Kidney (tissue), 14 donors: Measurements from ENCODE around the gene REC8. TPM values are rescaled to one million over a fixed set of nuclear protein-coding genes. Genes with fewer than 3 reads are reported as not detected.
A peak's percentile ranks its signal among the peaks of the same experiment; 100 is the strongest.

Experiments
- DNase-seq, 5 donors: peaks; one replicate each; pipeline ENCODE4 v3.0.0-alpha.2; 2013 to 2020
- FAIRE-seq: peaks from 2 replicates; lab custom pipeline; 2012; peaks lifted over from hg19 to GRCh38; lab: Jason Lieb, UNC
- H3K27ac ChIP-seq, 2 donors: one replicate each; pipeline ENCODE4 v1.7.0; 2013; ENCODE audit warnings: low read depth in 2 of 2, low read length in 2 of 2, inconsistent platforms in 1 of 2
- H3K27me3 ChIP-seq: one replicate; pipeline ENCODE4 v1.7.1; 2013; ENCODE audit warnings: low read length, inconsistent platforms; ENCODE audit not compliant: control insufficient read depth, insufficient read depth
- H3K36me3 ChIP-seq, 3 donors: one replicate each; pipeline versions ENCODE4 v1.7.0 to v1.7.1; 2013; ENCODE audit warnings: low read length in 3 of 3, control low read depth in 1 of 3, inconsistent platforms in 1 of 3; ENCODE audit not compliant: insufficient read depth in 3 of 3, control insufficient read depth in 2 of 3
- H3K4me1 ChIP-seq, 3 donors: one replicate each; pipeline versions ENCODE4 v1.7.0 to v1.7.1; 2013; ENCODE audit warnings: low read length in 3 of 3, inconsistent platforms in 1 of 3, low read depth in 1 of 3; ENCODE audit not compliant: control insufficient read depth in 2 of 3, insufficient read depth in 2 of 3
- H3K4me3 ChIP-seq, 3 donors: one replicate each; pipeline versions ENCODE4 v1.7.0 to v1.8.1; 2013; ENCODE audit warnings: low read length in 3 of 3, control low read depth in 1 of 3, inconsistent platforms in 1 of 3
- H3K9ac ChIP-seq, 3 donors: one replicate each; pipeline versions ENCODE4 v1.7.0 to v1.7.1; 2013; ENCODE audit warnings: low read length in 3 of 3, control low read depth in 1 of 3, inconsistent platforms in 1 of 3
- H3K9me3 ChIP-seq, 3 donors: one replicate each; pipeline versions ENCODE4 v1.7.0 to v1.7.1; 2013; ENCODE audit warnings: low read length in 3 of 3, control low read depth in 1 of 3, inconsistent platforms in 1 of 3; ENCODE audit not compliant: control insufficient read depth in 2 of 3, insufficient read depth in 1 of 3
- CTCF ChIP-seq: IDR thresholded peaks from 3 replicates; pipeline ENCODE4 v1.5.1; 2012; ENCODE audit warnings: mild to moderate bottlenecking, moderate library complexity, borderline replicate concordance; ENCODE audit not compliant: insufficient read depth; ENCODE audit errors: extremely low read depth
- intact Hi-C: fragments of 100-400 bp; cut with DNase I; formaldehyde crosslinking; loops from one replicate; pipeline ENCODE4 v1.11.1; 2022
- polyA plus RNA-seq: library from polyadenylated mRNA; stranded (reverse); fragments of 350-450 nt; fragmentation: Illumina TruSeq; extraction: RNeasy Lipid Tissue Mini Kit (QIAGEN cat#74804); gene quantifications from one replicate; pipeline ENCODE4 v1.2.3, GENCODE V29; 2014; ENCODE audit warnings: low read depth, low replicate concordance; ENCODE audit not compliant: insufficient read depth
- total RNA-seq: library from RNA; stranded (reverse); fragmentation: NEBNext Ultra II Directional; extraction: Animal tissue kit (Norgen Biotek cat#: 25700); gene quantifications from one replicate; pipeline ENCODE4 v1.2.1, GENCODE V29; 2021
- donor health status: control.
- donor health status: control.
- donor health status: control.
- donor health status: control.
- donor health status: control.
- donor health status: DM: yes; HTN: yes; CAD: no.
- donor health status: Normal renal cell carcinoma (clear cell type).

The REC8 gene
- total and polyA plus RNA-seq, 2 donors from 2014 or later: 39.9 to 51.4 TPM

GRCh38 chr14:24133735-24134134 is 38.1 kb upstream of the REC8 start:
- DNase-seq (no peak), FAIRE-seq (no peak)
- Histone ChIP-seq H3K4me1 (peaks cover 0 to 39% (median 25%) of the 10 kb centered on the region in 3 donors), H3K9ac (no peak overlapping the region), H3K27me3 (no peaks in the 10 kb centered on the region), H3K9me3 (no peaks in the 10 kb centered on the region), H3K27ac (no peak overlapping the region), H3K4me3 (no peak overlapping the region), H3K36me3 (peaks cover 0 to 16% (median 12%) of the 10 kb centered on the region in 3 donors)
- no peak for TF ChIP-seq CTCF
- intact Hi-C loops: no loop called here

- no peak for FAIRE-seq
- Histone ChIP-seq H3K27me3 (no peaks in the 10 kb centered on the region), H3K9ac (peak overlapping the region in 2 of 3 donors; percentile 40 to 72), H3K4me3 (peak overlapping the region; percentile 62 to 70 (median 67)), H3K9me3 (no peaks in the 10 kb centered on the region), H3K4me1 (peaks cover 0 to 43% (median 21%) of the 10 kb centered on the region in 3 donors), H3K27ac (peak overlapping the region; percentile 63 to 92), H3K36me3 (peaks cover 0 to 23% (median 14%) of the 10 kb centered on the region in 3 donors)
- no peak for TF ChIP-seq CTCF
- intact Hi-C loops: no loop called here
- no peak for DNase-seq
Measured at GRCh38 chr14:24135584-24135833, 36.4 kb upstream of the REC8 start.

GRCh38 chr14:24135834-24136683 is 35.8 kb upstream of the REC8 start, which contains the start of gene PSME1:
TSS of gene PSME1 (plus strand) at chr14:24136194. CDS start at chr14:24136263, 69 bp downstream.
- FAIRE-seq (no peak), DNase-seq (peak; percentile 94 to 98 (median 96))
- H3K4me3 ChIP-seq: peak within 1 kb of the TSS; percentile 62 to 84 (median 67)
- peak within 1 kb of the TSS; percentile 40 to 77 (median 72) for H3K9ac ChIP-seq
- no peaks in the 10 kb centered on the region for H3K27me3 ChIP-seq
- intact Hi-C loops: no loop called here
- H3K27ac ChIP-seq: peak within 1 kb of the TSS; percentile 92
- no peaks in the 10 kb centered on the region for H3K9me3 ChIP-seq
- no peak for TF ChIP-seq CTCF
- peaks cover 0 to 44% (median 16%) of the 10 kb centered on the region in 3 donors for H3K4me1 ChIP-seq
- peaks cover 0 to 23% (median 14%) of the 10 kb centered on the region in 3 donors for H3K36me3 ChIP-seq
